GM21390 (cell line): ENCODE measurements around the gene TRIM26.

Experiments used
- ATAC-seq: cut with Tn5 transposase; IDR thresholded peaks from one replicate; pipeline ENCODE4 v1.9.1; 2021; ENCODE audit not compliant: unreplicated experiment

The TRIM26 gene

DNA sequence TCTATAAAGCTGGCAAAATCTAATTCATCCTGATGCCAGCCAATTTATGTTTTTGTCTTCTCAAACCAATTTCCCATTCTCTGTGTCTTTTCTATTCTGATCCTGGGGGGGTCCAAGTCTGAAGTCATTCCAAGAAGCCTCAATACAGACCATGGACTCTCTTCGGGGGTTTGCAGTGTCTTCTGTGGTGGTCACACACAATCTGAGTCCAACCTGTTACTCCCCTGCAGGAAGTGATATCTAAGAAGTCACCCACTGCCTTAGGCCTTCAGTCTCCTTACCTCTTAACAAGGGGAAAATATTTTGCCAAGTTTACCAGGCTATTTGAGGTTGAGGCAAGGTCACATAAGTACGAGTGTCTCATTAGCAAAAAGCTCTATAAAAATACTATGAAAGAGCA is 1.9 kb downstream of the TRIM26 start:
- ATAC-seq = no peak

DNA sequence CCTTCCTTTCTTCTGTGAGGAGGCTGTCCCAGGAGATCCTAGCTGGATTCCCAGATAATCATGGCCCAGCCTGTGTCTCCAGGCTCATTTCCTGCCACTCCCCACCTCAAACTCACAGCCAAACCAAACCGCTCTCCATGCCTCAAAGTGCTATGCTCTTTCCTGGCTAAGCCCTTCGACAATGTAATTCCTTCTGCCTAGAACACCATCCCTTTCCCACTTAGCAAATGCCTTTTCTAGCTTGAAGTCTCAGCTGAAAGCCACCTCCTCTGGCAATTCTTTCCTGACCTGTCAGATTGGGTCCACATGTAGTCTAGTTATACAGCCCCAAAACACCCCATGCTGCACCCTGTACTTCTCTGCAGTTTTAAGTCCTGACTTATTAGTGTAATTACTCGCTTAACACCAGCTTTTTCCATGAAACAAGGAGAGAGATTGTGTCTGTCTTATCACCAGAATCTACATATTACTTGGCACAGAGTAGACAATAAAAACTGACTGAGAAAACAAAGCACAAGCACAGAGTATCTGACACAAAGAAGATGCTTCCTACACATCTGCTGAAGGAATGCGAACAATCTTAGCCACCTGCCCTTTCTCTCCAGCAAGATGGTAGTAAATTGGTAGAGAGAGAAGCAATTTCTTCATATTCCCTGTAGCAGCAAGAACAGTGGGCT is 5.4 kb downstream of the TRIM26 start:
- ATAC-seq = no peak

- no peak for ATAC-seq
These were observed 6.2 kb downstream of the TRIM26 start for GRCh38 chr6:30206799-30207618.

GRCh38 chr6:30206152-30206551 is 7.1 kb downstream of the TRIM26 start:
- ATAC-seq = no peak

DNA sequence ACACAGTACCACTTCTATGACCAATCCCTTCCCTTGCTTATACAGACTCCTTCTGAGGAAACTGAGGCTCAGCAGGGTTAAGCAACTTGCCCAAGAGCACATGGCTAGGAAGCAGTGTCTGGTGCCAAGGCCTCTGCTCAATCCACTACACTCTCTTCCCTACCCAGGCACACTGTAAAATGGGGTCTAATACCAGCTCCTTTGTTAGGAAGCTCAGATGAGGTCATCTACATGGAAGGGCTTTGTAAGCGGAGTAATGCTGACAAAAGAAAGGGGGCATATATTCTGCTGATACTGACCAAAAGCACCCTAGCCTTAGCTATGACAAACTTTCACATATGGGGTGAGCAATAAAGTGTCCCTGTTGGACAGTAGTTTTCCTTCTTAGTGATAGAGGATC is 9.1 kb downstream of the TRIM26 start:
- no peak for ATAC-seq

DNA sequence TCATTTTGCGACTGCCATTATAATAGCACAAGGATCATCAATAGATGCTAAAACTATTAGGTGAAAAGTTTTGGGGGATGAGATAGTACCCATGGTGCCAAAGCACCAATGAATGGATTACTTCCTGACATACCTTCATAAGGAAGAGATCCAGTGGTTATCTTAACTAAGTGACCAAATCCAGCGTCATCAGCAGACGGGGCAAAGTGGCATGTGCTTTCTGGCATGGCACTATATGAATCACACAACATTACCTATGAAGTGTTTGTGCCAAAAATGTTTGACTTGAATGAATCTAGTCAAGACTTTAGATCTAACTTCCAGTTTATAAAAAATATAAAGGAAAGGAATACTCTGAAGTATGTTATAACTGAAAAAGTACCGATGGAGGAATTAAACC is 10.8 kb downstream of the TRIM26 start:
- ATAC-seq = no peak

GRCh38 chr6:30200551-30201281 is 12.5 kb downstream of the TRIM26 start:
- peak; percentile 74 for ATAC-seq

DNA sequence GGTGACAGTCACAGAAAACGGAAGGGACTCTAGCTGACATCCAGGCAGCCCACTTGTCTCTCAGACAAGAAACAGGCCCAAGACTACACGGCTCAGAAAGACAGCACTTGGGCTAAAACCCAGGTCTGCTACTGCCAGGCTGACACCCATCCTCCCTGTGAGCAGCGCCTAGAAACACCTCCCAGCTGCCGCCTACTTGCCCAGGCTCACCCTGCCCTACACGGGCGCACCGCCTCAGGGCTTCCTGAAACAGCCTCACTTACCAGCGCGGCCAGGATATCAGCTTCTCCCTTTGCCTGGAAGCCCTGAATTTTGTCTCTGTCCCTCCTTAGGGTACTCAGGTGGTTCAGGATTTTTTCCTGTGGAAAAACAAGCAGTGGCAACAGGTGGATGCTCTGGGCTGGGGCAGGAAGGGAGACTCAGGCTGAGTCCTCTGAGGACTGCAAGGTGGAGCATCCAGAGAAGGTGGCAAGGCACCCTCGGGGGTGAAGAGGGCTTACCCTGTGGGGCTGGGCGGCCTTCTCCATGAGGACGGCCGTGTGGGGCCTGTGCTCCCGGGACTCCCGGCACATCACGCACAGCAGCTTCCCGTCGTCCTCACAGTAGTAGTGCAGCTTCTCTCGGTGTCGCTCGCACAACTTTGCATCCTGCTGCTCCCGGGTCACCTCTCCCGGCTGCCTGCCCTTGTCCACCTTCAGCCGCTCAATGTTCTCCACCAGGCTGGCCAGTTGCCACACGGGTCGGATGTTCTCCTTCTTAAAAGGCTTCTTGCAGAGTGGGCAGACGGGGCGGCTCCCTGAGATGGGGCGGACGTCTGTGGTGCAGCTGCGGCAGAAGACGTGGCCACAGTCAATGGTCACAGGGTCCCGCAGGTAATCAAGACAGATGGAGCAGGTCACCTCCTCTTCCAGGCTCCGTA is 14.8 kb downstream of the TRIM26 start:
- ATAC-seq = no peak

DNA sequence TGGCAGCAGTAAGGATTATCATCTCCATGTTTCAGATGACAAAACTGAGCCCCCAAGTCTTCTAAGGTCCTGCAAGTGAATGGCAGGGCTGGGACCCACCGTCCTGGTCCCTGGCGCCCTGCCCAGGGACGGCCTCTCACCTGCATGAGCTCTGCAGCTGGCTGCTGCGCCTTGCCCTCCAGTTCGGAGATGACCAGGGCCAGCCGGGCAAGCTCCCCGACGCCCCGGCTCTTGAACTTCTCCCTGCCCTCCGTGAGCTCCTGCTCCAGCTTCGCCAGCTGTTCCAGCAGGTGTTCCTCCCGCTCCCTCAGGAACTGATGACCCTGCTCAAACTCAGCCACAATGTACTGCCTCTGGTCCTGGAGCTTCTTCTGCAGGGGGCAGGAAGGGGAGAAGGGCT is 16.8 kb downstream of the TRIM26 start:
- no peak for ATAC-seq

DNA sequence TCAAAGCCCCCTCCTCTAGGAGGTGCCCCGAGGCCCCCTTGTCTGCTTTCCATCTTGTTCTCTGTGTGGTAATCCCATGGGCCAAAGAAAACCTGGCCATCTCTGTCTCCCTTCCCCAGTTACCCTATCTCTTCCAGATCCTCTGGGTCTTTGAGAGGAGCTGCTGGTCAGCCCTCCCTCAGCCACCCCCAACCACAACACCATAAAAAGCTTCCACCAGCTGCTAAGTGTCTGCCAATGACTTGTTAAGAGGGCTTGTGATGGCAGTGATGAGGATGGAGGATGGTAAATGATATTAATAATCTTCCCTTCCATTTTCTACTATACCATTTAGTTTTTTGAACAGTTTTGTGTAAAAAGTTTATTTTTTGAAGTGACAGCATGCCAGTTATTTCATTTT is 17.3 kb downstream of the TRIM26 start:
- ATAC-seq = no peak

GRCh38 chr6:30194797-30195690 is 18.2 kb downstream of the TRIM26 start:
- no peak for ATAC-seq

DNA sequence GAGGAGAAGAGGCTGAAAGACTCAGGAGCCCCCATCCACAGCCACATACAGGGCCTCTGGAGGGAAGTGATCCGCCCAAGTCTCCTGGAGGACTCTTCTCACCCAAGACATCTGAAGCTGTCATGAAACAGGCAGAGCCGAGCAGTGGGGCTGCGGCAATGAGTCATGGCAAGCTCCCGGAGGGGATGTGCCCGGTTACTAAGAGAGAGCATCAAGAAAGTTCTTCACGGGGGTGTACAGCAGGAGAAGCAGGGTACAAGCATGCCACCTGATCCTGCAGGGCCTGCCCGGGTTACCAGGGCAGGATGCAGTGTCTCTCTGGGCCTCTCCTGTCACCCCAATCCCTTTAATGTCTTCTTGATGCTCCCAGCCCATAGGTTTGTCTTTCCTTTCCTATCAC is 21.1 kb downstream of the TRIM26 start:
- ATAC-seq = no peak

- ATAC-seq = no peak
These were observed 24.7 kb downstream of the TRIM26 start for GRCh38 chr6:30188541-30188940.

- ATAC-seq = no peak
These were observed 27.2 kb downstream of the TRIM26 start for GRCh38 chr6:30185846-30186484.

GRCh38 chr6:30184417-30185031 is 28.7 kb downstream of the TRIM26 start:
- no peak for ATAC-seq

DNA sequence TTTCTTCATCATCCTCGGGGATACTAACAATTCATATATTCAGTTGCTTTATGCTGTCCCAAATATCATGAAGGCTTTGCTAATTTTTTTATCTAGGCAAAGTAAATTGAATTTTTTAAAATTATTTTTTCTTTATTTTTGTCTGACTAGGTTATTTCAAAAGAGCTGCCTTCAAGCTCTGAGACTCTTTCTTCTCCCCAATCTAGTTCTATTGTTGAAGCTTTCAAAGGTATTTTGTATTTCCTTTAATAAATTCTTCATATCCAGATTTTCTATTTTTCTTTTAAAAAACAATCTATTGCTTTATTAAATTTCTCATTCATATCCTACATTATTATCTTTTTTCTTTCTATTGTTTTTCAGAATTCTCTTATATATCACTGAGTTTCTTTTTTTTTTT is 33.1 kb downstream of the TRIM26 start:
- ATAC-seq = no peak

- ATAC-seq = no peak
These were observed 34.4 kb downstream of the TRIM26 start for GRCh38 chr6:30178837-30179236.

DNA sequence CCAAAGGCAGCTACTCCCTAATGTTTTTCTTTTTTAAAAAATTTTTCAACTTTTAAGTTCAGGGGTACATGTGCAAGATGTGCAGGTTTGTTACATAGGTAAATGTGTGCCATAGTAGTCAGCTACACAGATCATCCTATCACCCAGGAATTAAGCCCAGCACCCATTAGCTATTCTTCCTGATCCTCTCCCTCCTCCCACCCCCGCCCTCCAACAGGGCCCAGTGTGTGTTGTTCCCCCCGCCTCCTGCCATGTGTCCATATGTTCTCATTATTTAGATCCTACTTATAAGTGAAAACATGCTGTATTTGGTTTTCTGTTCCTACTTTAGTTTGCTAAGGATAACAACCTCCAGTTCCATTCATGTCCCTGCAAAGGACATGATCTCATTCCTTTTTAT is 37.4 kb downstream of the TRIM26 start:
- ATAC-seq = no peak

GRCh38 chr6:30172681-30173080 is 40.5 kb downstream of the TRIM26 start:
- ATAC-seq = no peak
